GM23248 (cell line): ENCODE results near the gene NSMCE1.

Source experiments
- EZH2 ChIP-seq: fragments of 200-600 bp; sonication (generic); IDR thresholded peaks from 2 replicates; pipeline ENCODE4 v1.6.1; 2018; ENCODE audit warnings: antibody characterized with exemption, mild to moderate bottlenecking; ENCODE audit not compliant: insufficient read depth, poor library complexity, severe bottlenecking
- EZH2phosphoT487 ChIP-seq: fragments of 200-600 bp; sonication (generic); IDR thresholded peaks from 2 replicates; pipeline ENCODE4 v1.6.1; 2018; ENCODE audit warnings: antibody characterized with exemption, moderate library complexity, mild to moderate bottlenecking, low read depth; ENCODE audit not compliant: insufficient read depth

- TF ChIP-seq EZH2: no peak
- TF ChIP-seq EZH2phosphoT487: no peak
Observed at GRCh38 chr16:27239026-27239425, 29.5 kb downstream of the NSMCE1 start.
